ENCODE data around the gene ATP12A.

Gene ATP12A

GRCh38 chr13:24684600-24684998, 4.4 kb downstream of the ATP12A start:
- in situ Hi-C loops (cut with MboI; ENCODE audit: low sequenced_read_pairs) = no loop called here

GRCh38 chr13:24685314-24685713, 5.1 kb downstream of the ATP12A start:
- in situ Hi-C loops (cut with MboI; ENCODE audit: low sequenced_read_pairs) = no loop called here

GRCh38 chr13:24687611-24688010, 7.4 kb downstream of the ATP12A start:
- in situ Hi-C loops (cut with MboI; ENCODE audit: low sequenced_read_pairs) = no loop called here

GRCh38 chr13:24688111-24688510, 7.9 kb downstream of the ATP12A start:
- in situ Hi-C loops (cut with MboI; ENCODE audit: low sequenced_read_pairs) = no loop called here

GRCh38 chr13:24688950-24689349, 8.7 kb downstream of the ATP12A start:
- in situ Hi-C loops (cut with MboI; ENCODE audit: low sequenced_read_pairs) = no loop called here

- in situ Hi-C loops (cut with MboI; ENCODE audit: low sequenced_read_pairs) = no loop called here
Measured at GRCh38 chr13:24691381-24691780, 11.2 kb downstream of the ATP12A start.

GRCh38 chr13:24692561-24692960, 12.4 kb downstream of the ATP12A start:
- in situ Hi-C loops (cut with MboI; ENCODE audit: low sequenced_read_pairs) = no loop called here

GRCh38 chr13:24693862-24694471, 13.8 kb downstream of the ATP12A start:
- in situ Hi-C loops (cut with MboI; ENCODE audit: low sequenced_read_pairs) = no loop called here

- in situ Hi-C loops (cut with MboI; ENCODE audit: low sequenced_read_pairs) = no loop called here
Measured at GRCh38 chr13:24694907-24695306, 14.7 kb downstream of the ATP12A start.

GRCh38 chr13:24698686-24699085, 18.5 kb downstream of the ATP12A start:
- in situ Hi-C loops (cut with MboI; ENCODE audit: low sequenced_read_pairs) = no loop called here

- in situ Hi-C loops (cut with MboI; ENCODE audit: low sequenced_read_pairs) = no loop called here
Measured at GRCh38 chr13:24699541-24699940, 19.3 kb downstream of the ATP12A start.

GRCh38 chr13:24700539-24700938, 20.3 kb downstream of the ATP12A start:
- in situ Hi-C loops (cut with MboI; ENCODE audit: low sequenced_read_pairs) = no loop called here

- in situ Hi-C loops (cut with MboI; ENCODE audit: low sequenced_read_pairs) = no loop called here
Measured at GRCh38 chr13:24706886-24707585, 26.8 kb downstream of the ATP12A start.

- in situ Hi-C loops (cut with MboI; ENCODE audit: low sequenced_read_pairs) = no loop called here
Measured at GRCh38 chr13:24709186-24709913, 29.1 kb downstream of the ATP12A start.

- in situ Hi-C loops (cut with MboI; ENCODE audit: low sequenced_read_pairs) = no loop called here
Measured at GRCh38 chr13:24713022-24713421, 32.8 kb downstream of the ATP12A start.

- in situ Hi-C loops (cut with MboI; ENCODE audit: low sequenced_read_pairs) = no loop called here
Measured at GRCh38 chr13:24716011-24716410, 35.8 kb downstream of the ATP12A start.

- in situ Hi-C loops (cut with MboI; ENCODE audit: low sequenced_read_pairs) = no loop called here
Measured at GRCh38 chr13:24716446-24716845, 36.2 kb downstream of the ATP12A start.

- in situ Hi-C loops (cut with MboI; ENCODE audit: low sequenced_read_pairs) = no loop called here
Measured at GRCh38 chr13:24717217-24717616, 37.0 kb downstream of the ATP12A start.

- in situ Hi-C loops (cut with MboI; ENCODE audit: low sequenced_read_pairs) = no loop called here
Measured at GRCh38 chr13:24718192-24718965, 38.2 kb downstream of the ATP12A start.

GRCh38 chr13:24719139-24719538, 38.9 kb downstream of the ATP12A start:
- in situ Hi-C loops (cut with MboI; ENCODE audit: low sequenced_read_pairs) = no loop called here

- in situ Hi-C loops (cut with MboI; ENCODE audit: low sequenced_read_pairs) = no loop called here
Measured at GRCh38 chr13:24723206-24723605, 43.0 kb downstream of the ATP12A start.
